Measurements from ENCODE around the gene DND1.
"Not testable (repeated sequence)": the region's sequence is repeated elsewhere in the genome, so short reads cannot be mapped to it uniquely, and the experiment has no call there.

Gene DND1

GRCh38 chr5:140628711-140629110, 44.7 kb downstream of the DND1 start:
- no peak for DNase-seq

GRCh38 chr5:140627972-140628371, 45.4 kb downstream of the DND1 start:
- no peak for DNase-seq

- DNase-seq: not testable (repeated sequence)
These were observed 48.5 kb downstream of the DND1 start for GRCh38 chr5:140624886-140625285.

- not testable (repeated sequence) for DNase-seq
These were observed 50.3 kb downstream of the DND1 start for GRCh38 chr5:140623061-140623460.

GRCh38 chr5:140622301-140622700, 51.1 kb downstream of the DND1 start:
- DNase-seq: no peak

Measured in NCI-H2029 (cell line).